HG03457 (cell line): ENCODE results near the gene ST3GAL2.
"Not testable (repeated sequence)": the region's sequence is repeated elsewhere in the genome, so short reads cannot be mapped to it uniquely, and the experiment has no call there.

Experiments
- ATAC-seq: cut with Tn5 transposase; IDR thresholded peaks from one replicate; pipeline ENCODE4 v1.9.1; 2021; ENCODE audit warnings: moderate number of reproducible peaks; ENCODE audit not compliant: unreplicated experiment

Gene ST3GAL2

DNA sequence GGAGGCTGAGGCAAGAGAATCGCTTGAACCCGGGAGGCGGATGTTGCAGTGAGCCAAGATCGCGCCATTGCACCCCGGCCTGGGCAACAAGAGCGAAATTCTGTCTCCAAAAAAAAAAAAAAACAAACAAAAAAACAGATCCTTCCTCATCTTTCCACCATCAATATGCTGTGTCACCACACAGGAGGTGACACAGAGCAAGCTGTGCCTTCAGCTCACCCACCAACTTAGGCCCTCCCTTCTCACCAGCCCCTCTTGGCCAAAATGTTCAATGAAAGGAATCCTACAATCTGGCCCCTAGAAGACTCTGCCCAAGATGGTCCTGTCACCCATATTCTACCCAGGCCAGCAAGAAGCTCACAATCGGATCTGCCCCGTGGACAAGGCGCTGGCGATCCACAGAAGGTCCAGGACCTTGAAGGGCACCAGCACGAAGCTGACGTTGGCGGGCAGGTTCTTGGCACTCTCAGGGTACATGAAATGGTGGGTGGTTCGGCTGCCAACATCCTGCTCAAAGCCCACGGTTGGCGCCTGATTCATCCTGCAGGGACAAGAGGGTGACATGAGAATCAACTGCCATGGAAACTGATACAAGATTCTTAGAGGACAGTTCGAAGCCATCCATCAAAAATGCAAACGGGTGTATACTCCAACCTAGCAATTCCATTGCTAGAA, 50.8 kb downstream of the ST3GAL2 start:
- no peak for ATAC-seq

GRCh38 chr16:70386289-70386986, 52.5 kb downstream of the ST3GAL2 start:
- not testable (repeated sequence) for ATAC-seq

GRCh38 chr16:70383421-70383960, 55.4 kb downstream of the ST3GAL2 start:
- ATAC-seq = no peak

DNA sequence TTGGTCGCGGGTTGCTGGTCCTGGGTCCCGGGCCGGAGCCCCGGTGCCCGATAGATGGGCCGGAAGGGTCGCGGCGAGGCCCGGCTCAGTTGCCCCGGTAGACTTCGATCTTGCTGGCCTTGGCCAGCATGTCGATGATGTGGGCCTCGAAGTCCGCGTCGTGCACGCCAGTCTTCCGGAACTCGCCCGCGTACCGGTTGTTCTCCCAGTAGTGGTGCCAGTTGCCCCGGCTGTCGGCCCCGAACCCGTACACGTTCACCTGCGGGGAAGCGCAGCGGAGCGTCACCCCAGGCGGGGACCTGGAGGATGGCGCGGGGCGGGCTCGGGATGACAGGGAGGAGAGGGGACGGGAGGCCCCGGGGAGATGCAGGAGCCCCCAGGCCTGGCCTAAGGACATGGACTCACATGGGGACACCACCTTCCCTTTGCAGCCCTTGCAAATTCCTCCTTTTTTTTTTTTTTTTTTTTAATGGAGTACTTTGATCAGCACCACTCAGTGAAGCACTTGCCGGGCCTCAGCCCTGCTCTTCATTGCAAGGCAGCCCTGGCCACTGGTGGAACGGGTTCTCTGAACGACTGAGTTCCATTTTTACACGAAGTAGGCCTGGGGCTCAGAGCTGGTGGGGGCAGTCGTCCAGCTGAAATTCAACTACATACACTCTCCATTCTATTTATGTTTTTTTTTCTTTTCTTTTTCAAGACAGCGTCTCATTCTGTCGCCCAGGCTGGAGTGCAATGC, 57.1 kb downstream of the ST3GAL2 start:
- ATAC-seq = no peak

DNA sequence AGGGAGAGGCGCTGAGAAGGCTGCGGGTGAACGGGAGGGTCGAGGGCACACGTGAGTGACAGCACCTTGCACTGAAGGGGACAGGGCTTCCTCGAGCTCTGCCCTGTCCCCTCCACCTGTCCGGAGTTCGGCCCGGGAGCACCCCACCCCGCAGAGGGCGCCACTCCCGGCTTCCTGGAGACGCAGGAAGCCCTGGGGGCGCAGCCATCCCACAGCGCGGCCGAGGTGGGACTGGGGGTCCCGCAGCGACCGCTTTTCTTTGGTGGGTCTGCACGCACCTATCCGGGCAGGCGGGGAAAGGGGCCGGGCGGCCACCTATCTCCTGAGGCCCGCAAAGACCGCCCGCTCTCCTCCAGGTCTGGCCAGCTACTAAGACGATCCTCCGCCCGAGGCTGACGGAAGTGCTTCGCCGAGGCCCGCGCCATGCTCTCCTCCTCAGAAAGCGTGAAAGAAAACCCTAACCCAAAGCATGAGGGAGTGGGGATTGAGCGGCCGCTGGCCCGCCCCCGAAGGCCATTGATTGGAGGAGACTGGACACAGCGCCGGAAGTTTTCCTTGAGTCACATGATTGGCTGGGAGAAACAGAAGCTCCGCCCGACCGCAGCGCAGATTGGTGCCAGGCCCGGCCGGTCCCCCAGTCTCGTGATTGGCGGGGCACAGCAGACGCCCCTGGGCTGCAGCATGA, 57.8 kb downstream of the ST3GAL2 start:
- ATAC-seq = peak; percentile 90

- ATAC-seq = peak; percentile 13
Observed at GRCh38 chr16:70380248-70380918, 58.5 kb downstream of the ST3GAL2 start.

DNA sequence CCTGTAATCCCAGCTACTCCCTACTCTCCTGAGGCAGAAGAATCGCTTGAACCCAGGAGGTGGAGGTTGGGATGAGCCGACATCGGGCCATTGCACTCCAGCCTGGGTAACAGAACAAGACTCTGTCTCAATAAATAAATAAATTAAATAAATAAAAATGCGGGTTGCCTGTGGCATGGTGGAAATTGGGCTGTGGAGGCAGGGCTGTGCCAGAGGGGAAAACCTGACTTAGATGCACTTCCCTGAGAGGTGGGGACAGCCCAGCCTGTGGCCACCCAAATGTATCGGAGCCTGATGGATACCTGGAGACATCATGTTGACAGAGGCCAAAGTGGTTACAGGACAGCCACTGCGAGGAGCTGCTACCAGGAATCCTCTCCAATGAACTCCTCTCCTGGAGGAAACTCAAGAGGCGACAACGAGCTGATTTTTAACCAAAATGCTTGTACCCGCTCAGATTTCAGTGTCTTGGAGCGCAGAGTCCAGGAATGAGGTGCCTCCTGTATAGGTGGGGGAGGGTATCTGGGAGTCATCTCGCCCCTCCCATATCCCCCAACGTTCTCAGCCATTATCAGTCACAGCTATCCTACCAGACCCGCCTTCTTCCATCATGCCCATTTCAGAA, 59.9 kb downstream of the ST3GAL2 start:
- no peak for ATAC-seq

DNA sequence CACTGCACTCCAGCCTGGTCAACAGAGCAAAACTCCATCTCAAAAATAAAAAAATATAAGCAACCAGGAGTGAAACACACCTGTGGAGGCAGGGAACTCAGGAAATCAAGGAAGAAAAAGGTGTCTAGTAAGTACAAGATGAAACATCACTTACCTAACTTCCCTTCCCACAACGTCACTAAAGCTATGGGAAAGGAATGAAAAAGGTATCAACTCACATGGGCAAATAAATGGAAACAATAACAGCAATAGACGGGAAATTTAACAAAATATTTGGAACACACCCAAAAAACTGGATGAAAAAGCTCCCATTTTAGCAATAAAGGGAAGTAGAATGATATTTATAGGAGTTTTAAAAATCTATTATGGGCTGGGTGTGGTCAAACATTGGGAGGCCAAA, 61.1 kb downstream of the ST3GAL2 start:
- ATAC-seq = no peak

DNA sequence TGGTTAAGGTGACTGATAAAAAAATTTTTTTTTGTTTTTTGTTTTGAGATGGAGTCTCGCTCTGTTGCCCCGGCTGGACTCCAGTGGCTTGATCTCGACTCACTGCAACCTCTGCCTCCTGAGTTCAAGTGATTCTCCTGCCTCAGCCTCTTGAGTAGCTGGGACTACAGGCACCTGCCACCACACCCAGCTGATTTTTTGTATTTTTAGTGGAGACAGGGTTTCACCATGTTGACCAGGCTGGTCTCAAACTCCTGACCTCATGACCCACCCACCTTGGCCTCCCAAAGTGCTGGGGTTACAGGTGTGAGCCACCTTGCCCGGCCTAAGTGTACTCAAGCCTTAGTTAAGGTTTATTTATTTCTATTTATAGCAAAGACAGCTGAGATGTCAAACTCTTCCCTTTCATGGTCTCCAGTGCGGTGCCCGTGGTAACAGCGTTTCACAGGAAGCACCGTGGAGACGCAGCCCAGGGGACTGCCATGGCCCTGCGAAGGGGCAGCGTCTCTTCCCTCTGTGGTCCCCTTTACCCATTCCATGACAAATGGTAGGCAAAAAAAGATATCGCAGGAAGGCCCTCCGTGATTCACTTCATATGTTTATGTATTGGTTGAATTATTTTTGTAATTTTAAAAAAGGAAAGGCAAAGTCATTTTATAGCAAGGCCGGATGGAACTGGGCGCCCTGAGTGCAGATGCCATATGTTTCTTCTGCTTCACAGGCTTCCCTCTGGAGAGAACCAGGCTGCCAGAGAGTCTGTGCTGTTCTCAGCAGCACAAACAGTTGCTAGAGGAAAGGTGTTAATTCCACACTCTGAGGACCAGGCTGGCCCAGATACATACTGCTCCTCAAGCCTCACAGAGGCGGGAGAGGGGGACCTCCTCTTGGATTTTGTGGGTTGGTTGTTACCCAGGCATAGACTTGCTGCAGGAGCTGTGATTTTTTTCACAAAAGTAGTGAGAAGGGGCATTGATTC, 63.0 kb downstream of the ST3GAL2 start:
- no peak for ATAC-seq

DNA sequence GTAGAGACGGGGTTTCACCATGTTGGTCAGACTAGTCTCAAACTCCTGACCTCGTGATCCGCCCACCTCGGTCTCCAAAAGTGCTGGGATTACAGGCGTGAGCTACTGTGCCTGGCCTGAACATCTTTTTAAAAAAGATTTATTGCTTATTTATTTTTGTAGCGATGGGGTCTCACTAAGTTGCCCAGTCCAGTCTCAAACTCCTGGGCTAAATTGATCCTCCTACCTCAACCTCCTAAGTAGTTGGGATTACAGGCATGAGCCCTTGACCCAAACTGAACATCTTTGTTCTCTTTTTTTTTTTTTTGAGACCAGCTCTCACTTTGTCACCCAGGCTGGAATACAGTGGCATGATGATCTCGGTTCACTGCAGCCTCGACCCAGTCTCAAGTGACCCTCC, 64.7 kb downstream of the ST3GAL2 start:
- ATAC-seq = no peak

DNA sequence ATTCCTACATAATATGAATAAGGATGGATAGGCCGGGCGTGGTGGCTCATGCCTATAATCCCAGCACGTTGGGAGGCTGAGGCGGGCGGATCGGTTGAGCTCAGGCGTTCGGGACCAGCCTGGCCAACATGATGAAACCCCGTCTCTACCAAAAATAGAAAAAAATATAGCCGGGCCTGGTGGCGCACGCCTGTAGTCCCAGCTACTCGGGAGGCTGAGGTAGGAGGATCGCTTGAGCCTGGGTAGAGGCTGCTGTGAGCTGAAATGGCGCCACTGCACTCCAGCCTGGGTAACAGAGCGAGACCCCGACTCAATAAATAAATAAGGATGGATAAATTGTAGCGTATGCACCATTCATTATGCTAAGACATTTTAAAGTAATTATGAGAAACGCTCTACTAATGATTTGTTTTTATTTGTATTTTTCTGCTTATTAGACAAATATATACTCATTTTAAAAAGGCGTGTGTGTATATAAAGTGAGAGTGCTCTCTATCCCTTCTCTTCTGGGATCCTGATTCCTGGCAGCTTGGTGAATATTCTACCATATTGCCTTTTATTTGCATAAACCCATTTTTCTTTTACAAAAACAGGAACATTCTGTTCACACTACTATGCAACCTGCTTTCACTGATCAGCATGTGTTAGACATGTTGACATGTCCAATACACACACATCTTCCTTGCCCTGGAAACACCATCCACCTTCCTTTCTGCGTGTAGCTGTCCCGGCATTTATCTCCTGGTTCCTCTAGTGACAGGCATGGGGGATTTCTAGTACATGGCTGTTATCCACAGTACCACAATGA, 65.8 kb downstream of the ST3GAL2 start:
- ATAC-seq = no peak

DNA sequence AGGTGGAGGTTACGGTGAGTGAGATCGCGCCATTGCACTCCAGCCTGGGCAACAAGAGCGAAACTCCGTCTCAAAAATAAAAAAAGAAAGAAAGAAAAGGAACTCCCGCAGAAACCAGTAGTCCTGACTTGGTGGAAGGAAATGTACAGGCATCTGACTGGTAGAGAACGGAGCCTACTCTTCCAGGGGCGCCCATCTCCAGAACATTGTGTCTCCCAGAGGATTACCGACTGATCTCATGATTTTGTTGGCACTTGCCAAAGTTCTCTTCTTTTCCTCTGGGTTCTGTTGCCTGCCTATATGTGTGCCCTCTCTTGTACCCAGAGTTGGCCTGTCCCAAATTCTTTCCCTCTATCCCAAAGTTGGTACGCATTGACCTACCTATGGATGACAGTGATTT, 68.0 kb downstream of the ST3GAL2 start:
- ATAC-seq = no peak

- not testable (repeated sequence) for ATAC-seq
Observed at GRCh38 chr16:70370145-70370544, 68.8 kb downstream of the ST3GAL2 start.

GRCh38 chr16:70364399-70364798, 74.5 kb downstream of the ST3GAL2 start:
- ATAC-seq = no peak

- no peak for ATAC-seq
Observed at GRCh38 chr16:70359552-70359951, 79.3 kb downstream of the ST3GAL2 start.

GRCh38 chr16:70349783-70350182, 89.1 kb downstream of the ST3GAL2 start:
- ATAC-seq = no peak

DNA sequence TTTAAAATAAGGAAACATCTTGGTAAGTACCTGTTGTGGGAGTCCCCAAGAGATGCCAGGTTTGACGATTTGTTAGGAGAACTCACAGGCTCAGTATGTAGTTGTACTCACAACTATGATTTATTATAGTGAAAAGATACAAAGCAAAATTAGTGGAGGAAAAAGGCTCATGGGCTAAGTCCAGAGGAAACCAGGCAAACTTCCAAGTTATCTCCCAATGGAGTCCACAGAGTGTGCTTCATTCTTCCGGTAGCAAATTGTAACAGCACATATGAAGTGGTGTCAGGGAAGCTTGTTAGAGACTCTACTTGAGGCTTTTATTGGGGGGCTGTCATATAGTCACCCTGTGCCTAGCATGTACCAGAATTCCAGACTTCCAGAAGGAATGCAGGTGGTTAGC, 89.9 kb downstream of the ST3GAL2 start:
- no peak for ATAC-seq

DNA sequence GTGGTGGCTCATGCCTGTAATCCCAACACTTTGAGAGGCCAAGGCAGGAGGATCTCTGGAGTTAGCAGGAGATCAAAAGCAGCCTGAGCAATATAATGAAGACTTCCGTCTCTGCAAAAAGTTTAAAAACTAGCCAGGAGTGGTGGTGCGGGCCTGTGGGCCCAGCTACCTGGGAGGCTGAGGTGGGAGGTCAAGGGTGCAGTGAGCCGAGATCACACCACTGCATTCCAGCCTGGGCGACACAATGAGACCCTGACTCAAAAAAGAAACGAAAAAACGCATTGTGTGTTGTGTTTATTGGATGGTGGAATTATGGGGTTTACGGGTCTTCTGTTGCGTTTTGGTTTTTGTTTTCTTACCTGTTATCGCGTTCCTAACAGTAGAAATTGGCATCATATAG, 93.1 kb downstream of the ST3GAL2 start:
- ATAC-seq = no peak
